Fibroblast of lung (primary cell): ENCODE measurements around the gene FLACC1.

Source experiments
- CTCF ChIP-seq, 2 donors: IDR thresholded peaks in 1 of 2; conservative IDR thresholded peaks in 1 of 2; 1 replicate in 1 of 2; 2 replicates in 1 of 2; pipeline ENCODE4 v1.5.1; 2011 to 2012; ENCODE audit warnings: low read length in 2 of 2, control low read depth in 1 of 2, inconsistent platforms in 1 of 2, low read depth in 1 of 2, mild to moderate bottlenecking in 1 of 2
- EZH2 ChIP-seq: IDR thresholded peaks from 2 replicates; pipeline ENCODE4 v1.5.1; 2012; ENCODE audit warnings: low read length, control low read depth, mild to moderate bottlenecking; ENCODE audit errors: missing control alignments

GRCh38 chr2:201353116-201353515 lies 4.0 kb downstream of the FLACC1 start:
- TF ChIP-seq CTCF (conservative IDR thresholded peaks at IDR 0.05 in 1 of 2, IDR thresholded peaks at IDR 0.05 in 1 of 2; ENCODE audit: low read depth in 1 of 2, low read length in 2 of 2) (no peak), EZH2 (no peak)
